Activated T-cell treated with anti-CD3 and anti-CD28 coated beads, Interleukin-2, amount 50 U/mL, for 4 hours (primary cell): ENCODE data around the gene ATP6V0E1. TPM values are rescaled to one million over a fixed set of nuclear protein-coding genes. Genes with fewer than 3 reads are reported as not detected.

Experiments
- ATAC-seq, 2 donors: fragments of 200-7000 bp; cut with Tn5 transposase; one replicate each; pipeline ENCODE4 v1.10.0; 2021
- DNase-seq: peaks from one replicate; pipeline ENCODE4 v3.0.0-alpha.2; 2020
- H3K27me3 Mint-ChIP-seq: one replicate; pipeline ENCODE4 v1.8.0; 2021; ENCODE audit warnings: low read depth, mixed read lengths
- H3K36me3 Mint-ChIP-seq: one replicate; pipeline ENCODE4 v1.8.0; 2022; ENCODE audit warnings: mixed read lengths; ENCODE audit not compliant: insufficient read depth
- H3K4me1 Mint-ChIP-seq: one replicate; pipeline ENCODE4 v1.8.0; 2021; ENCODE audit warnings: low read depth, mixed read lengths
- H3K4me3 Mint-ChIP-seq: one replicate; pipeline ENCODE4 v1.8.0; 2021; ENCODE audit warnings: mild to moderate bottlenecking, moderate library complexity, mixed read lengths
- H3K9me3 Mint-ChIP-seq: one replicate; pipeline ENCODE4 v1.8.0; 2021; ENCODE audit warnings: mixed read lengths
- total RNA-seq, 3 donors: library from RNA; stranded (reverse); gene quantifications; one replicate each; pipeline ENCODE4 v1.2.1, GENCODE V29; 2021

ATP6V0E1 gene
- total RNA-seq, 3 donors from 2014 or later: 196 to 234 (median 209) TPM

GRCh38 chr5:172973127-172973916 lies 10.2 kb upstream of the ATP6V0E1 start:
- Mint-ChIP-seq H3K36me3 (peaks cover 7% of the 10 kb centered on the region), H3K9me3 (no peaks in the 10 kb centered on the region), H3K4me1 (no peaks in the 10 kb centered on the region), H3K27me3 (no peaks in the 10 kb centered on the region), H3K4me3 (no peak overlapping the region)
- DNase-seq (no peak), ATAC-seq (no peak)

DNA sequence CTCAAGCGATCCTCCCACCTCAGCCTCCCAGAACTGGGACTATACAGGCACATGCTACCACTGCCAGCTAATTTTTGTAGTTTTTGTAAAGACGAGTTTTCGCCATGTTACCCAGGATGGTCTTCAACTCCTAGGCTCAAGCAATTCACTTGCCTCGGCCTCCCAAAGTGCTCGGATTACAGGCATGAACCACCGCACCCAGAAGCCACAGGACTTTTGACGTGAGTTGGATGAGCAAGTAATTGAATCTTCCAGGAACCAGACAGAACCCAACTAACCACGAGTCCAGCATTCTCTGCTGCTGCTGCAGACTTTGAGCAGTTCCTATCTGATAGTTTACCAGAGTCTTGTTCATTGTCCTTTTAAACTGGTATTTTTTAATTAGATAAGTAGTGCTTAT lies 9.6 kb upstream of the ATP6V0E1 start:
- ATAC-seq: no peak
- DNase-seq: no peak
- no peaks in the 10 kb centered on the region for H3K4me1 Mint-ChIP-seq
- no peaks in the 10 kb centered on the region for H3K27me3 Mint-ChIP-seq
- H3K9me3 Mint-ChIP-seq: no peaks in the 10 kb centered on the region
- peaks cover 6% of the 10 kb centered on the region for H3K36me3 Mint-ChIP-seq
- H3K4me3 Mint-ChIP-seq: no peak overlapping the region

DNA sequence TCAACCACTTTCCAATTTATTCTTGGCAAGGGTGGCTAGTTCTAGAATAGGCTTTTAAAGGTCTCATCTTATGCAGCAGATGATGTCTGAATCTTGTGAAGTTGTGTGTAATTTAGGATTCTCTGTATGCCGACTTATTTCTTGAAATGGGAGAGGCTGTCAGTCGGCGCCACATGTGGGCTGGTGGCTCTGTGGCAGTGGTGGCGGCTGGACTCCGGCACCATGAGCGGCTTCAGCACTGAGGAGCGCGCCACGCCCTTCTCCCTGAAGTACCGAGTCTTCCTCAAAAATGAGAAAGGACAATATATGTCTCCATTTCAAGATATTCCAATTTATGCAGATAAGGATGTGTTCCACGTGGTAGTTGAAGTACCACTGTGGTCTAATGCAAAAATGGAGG lies 8.3 kb upstream of the ATP6V0E1 start:
- H3K4me1 Mint-ChIP-seq: no peaks in the 10 kb centered on the region
- no peaks in the 10 kb centered on the region for H3K9me3 Mint-ChIP-seq
- H3K4me3 Mint-ChIP-seq: no peak overlapping the region
- ATAC-seq: no peak
- no peaks in the 10 kb centered on the region for H3K36me3 Mint-ChIP-seq
- DNase-seq: no peak
- no peaks in the 10 kb centered on the region for H3K27me3 Mint-ChIP-seq

- no peaks in the 10 kb centered on the region for H3K36me3 Mint-ChIP-seq
- H3K4me1 Mint-ChIP-seq: peaks cover 8% of the 10 kb centered on the region
- DNase-seq (no peak), ATAC-seq (no peak)
- no peak overlapping the region for H3K4me3 Mint-ChIP-seq
- no peaks in the 10 kb centered on the region for H3K9me3 Mint-ChIP-seq
- no peaks in the 10 kb centered on the region for H3K27me3 Mint-ChIP-seq
These were observed 3.8 kb upstream of the ATP6V0E1 start for GRCh38 chr5:172979778-172980177.

- Mint-ChIP-seq H3K4me3 (no peak overlapping the region), H3K4me1 (peaks cover 23% of the 10 kb centered on the region), H3K9me3 (no peaks in the 10 kb centered on the region), H3K36me3 (peaks cover 12% of the 10 kb centered on the region), H3K27me3 (no peaks in the 10 kb centered on the region)
- ATAC-seq (no peak), DNase-seq (no peak)
These were observed 1.6 kb upstream of the ATP6V0E1 start for GRCh38 chr5:172981931-172982330.

GRCh38 chr5:172984244-172984953 lies 828 bp downstream of the ATP6V0E1 start:
- ATAC-seq (peak; percentile 83), DNase-seq (peak; percentile 67)
- no peaks in the 10 kb centered on the region for H3K9me3 Mint-ChIP-seq
- peaks cover 22% of the 10 kb centered on the region for H3K36me3 Mint-ChIP-seq
- H3K4me1 Mint-ChIP-seq: peaks cover 36% of the 10 kb centered on the region
- H3K27me3 Mint-ChIP-seq: no peaks in the 10 kb centered on the region
- peak overlapping the region; percentile 95 for H3K4me3 Mint-ChIP-seq

DNA sequence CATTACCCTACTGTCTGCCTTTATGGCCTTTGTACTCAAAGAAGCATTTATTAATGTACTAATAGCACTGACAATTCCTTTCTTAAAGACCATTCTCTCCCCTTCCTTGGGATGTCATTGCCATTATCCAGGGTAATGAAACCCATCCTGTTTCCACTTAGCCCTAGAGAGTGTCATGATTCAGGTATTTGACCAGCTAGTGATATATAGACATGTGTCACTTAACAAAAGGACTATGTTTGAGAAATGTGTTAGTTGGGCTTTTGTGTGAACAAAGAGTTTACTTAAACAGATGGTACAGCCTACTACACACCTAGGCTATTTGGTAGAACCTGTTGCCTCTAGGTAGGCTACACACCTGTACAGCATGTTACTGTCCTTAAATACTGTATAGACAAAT lies 2.0 kb downstream of the ATP6V0E1 start:
- DNase-seq (no peak), ATAC-seq (no peak)
- peak overlapping the region; percentile 95 for H3K4me3 Mint-ChIP-seq
- H3K36me3 Mint-ChIP-seq: peaks cover 22% of the 10 kb centered on the region
- H3K27me3 Mint-ChIP-seq: no peaks in the 10 kb centered on the region
- H3K4me1 Mint-ChIP-seq: peaks cover 37% of the 10 kb centered on the region
- no peaks in the 10 kb centered on the region for H3K9me3 Mint-ChIP-seq

DNA sequence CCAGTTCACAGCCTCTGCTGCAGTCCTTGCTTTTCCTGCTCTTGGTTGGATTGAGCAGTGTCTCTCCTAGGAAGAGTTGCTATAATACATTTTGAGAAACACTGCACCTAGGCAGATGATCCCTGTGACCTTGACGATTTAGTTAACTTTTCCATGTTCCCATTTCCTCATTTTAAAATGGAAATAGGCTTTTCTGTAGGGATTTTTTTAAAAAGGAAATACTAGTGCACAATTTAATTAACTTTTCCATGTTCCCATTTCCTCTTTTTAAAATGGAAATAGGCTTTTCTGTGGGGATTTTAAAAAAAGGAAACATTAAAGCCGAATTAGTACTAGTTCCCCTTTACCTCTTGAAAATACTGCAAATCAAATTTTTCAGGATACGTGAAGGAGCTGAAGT lies 4.7 kb downstream of the ATP6V0E1 start:
- peaks cover 48% of the 10 kb centered on the region for H3K4me1 Mint-ChIP-seq
- no peak overlapping the region for H3K4me3 Mint-ChIP-seq
- ATAC-seq (no peak), DNase-seq (no peak)
- peaks cover 36% of the 10 kb centered on the region for H3K36me3 Mint-ChIP-seq
- no peaks in the 10 kb centered on the region for H3K27me3 Mint-ChIP-seq
- H3K9me3 Mint-ChIP-seq: no peaks in the 10 kb centered on the region

- peaks cover 45% of the 10 kb centered on the region for H3K36me3 Mint-ChIP-seq
- DNase-seq: no peak
- no peaks in the 10 kb centered on the region for H3K9me3 Mint-ChIP-seq
- no peaks in the 10 kb centered on the region for H3K27me3 Mint-ChIP-seq
- ATAC-seq: no peak
- no peak overlapping the region for H3K4me3 Mint-ChIP-seq
- H3K4me1 Mint-ChIP-seq: peaks cover 49% of the 10 kb centered on the region
These were observed 7.2 kb downstream of the ATP6V0E1 start for GRCh38 chr5:172990776-172991175.

DNA sequence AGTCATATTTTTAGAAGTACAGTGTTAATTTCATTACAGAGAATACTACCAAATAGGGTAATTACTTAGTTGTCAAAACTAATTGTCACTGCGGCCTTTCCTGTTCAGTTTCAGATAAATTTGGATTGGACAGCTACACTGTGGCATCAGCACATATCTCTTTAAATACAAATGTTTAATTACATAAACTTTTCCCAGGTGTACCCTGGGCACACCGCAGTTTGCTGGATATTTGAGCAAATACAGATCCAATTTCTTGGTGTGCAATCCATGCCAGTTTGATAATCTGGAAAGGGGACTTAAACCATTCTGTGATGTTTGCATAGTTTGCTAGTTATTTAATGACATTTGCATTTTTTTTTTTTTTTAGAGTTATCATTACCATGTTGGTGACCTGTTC lies 10.8 kb downstream of the ATP6V0E1 start:
- peaks cover 34% of the 10 kb centered on the region for H3K36me3 Mint-ChIP-seq
- H3K9me3 Mint-ChIP-seq: no peaks in the 10 kb centered on the region
- H3K4me1 Mint-ChIP-seq: peaks cover 44% of the 10 kb centered on the region
- ATAC-seq (no peak), DNase-seq (no peak)
- H3K27me3 Mint-ChIP-seq: no peaks in the 10 kb centered on the region
- H3K4me3 Mint-ChIP-seq: no peak overlapping the region

- H3K36me3 Mint-ChIP-seq: peaks cover 36% of the 10 kb centered on the region
- ATAC-seq (no peak), DNase-seq (no peak)
These were observed 15.9 kb downstream of the ATP6V0E1 start for GRCh38 chr5:172999372-172999973.

GRCh38 chr5:172999974-173000373 lies 16.4 kb downstream of the ATP6V0E1 start:
- Mint-ChIP-seq H3K4me3 (no peak overlapping the region), H3K36me3 (peaks cover 36% of the 10 kb centered on the region), H3K4me1 (peaks cover 68% of the 10 kb centered on the region), H3K9me3 (no peaks in the 10 kb centered on the region), H3K27me3 (no peaks in the 10 kb centered on the region)
- DNase-seq (no peak), ATAC-seq (no peak)

More at GRCh38 chr5:172999372-172999973, 15.9 kb downstream of the ATP6V0E1 start:
- no peaks in the 10 kb centered on the region for H3K27me3 Mint-ChIP-seq
- no peaks in the 10 kb centered on the region for H3K9me3 Mint-ChIP-seq
- H3K4me3 Mint-ChIP-seq: no peak overlapping the region
- peaks cover 63% of the 10 kb centered on the region for H3K4me1 Mint-ChIP-seq

GRCh38 chr5:173001229-173001841 lies 17.8 kb downstream of the ATP6V0E1 start:
- DNase-seq (no peak), ATAC-seq (peak; percentile 27 to 41)
- Mint-ChIP-seq H3K9me3 (no peaks in the 10 kb centered on the region), H3K36me3 (peaks cover 27% of the 10 kb centered on the region), H3K4me3 (no peak overlapping the region), H3K27me3 (no peaks in the 10 kb centered on the region), H3K4me1 (peaks cover 80% of the 10 kb centered on the region)

DNA sequence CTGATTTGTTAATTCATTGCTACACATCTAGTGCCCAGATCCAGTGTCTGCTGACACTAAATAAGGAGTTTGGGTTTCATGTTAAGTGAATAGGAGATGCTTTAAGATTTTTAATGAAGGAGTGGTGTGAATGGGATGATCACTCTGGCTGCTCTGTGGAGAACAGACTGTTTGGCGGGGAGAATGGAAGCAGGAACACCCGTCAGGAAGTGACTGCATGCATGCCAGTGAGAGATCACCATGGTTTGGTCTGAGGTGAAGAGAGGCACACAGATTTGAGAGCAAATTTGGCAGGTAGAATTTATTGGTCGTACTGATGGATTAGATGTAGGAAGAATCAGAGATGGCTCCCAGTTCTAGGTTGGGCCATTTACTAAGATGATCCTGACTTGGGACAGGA lies 19.8 kb downstream of the ATP6V0E1 start:
- no peaks in the 10 kb centered on the region for H3K27me3 Mint-ChIP-seq
- no peaks in the 10 kb centered on the region for H3K9me3 Mint-ChIP-seq
- peaks cover 24% of the 10 kb centered on the region for H3K36me3 Mint-ChIP-seq
- ATAC-seq (no peak), DNase-seq (no peak)
- peaks cover 86% of the 10 kb centered on the region for H3K4me1 Mint-ChIP-seq
- no peak overlapping the region for H3K4me3 Mint-ChIP-seq
